HFFc6 (cell line): ENCODE data around the gene CADM2. TPM values are rescaled to one million over a fixed set of nuclear protein-coding genes. Genes with fewer than 3 reads are reported as not detected.

Experiments
- DNase-seq: peaks from one replicate; pipeline ENCODE4 v3.0.0-alpha.2; 2018
- H3K27ac Mint-ChIP-seq: 2 replicates; pipeline ENCODE4 v1.8.0; 2020; ENCODE audit warnings: mild to moderate bottlenecking, mixed read lengths
- H3K27me3 Mint-ChIP-seq: 2 replicates; pipeline ENCODE4 v1.8.0; 2021; ENCODE audit warnings: mild to moderate bottlenecking, moderate library complexity, mixed read lengths; ENCODE audit not compliant: insufficient read depth
- H3K36me3 Mint-ChIP-seq: 2 replicates; pipeline ENCODE4 v1.8.0; 2021; ENCODE audit warnings: low read depth, mixed read lengths
- H3K4me1 Mint-ChIP-seq: 2 replicates; pipeline ENCODE4 v1.8.0; 2020; ENCODE audit warnings: low read depth, mixed read lengths
- H3K4me3 Mint-ChIP-seq: 2 replicates; pipeline ENCODE4 v1.8.0; 2020; ENCODE audit warnings: mild to moderate bottlenecking, moderate library complexity, mixed read lengths
- H3K9me3 Mint-ChIP-seq: 2 replicates; pipeline ENCODE4 v1.8.0; 2020; ENCODE audit warnings: mild to moderate bottlenecking, mixed read lengths
- total RNA-seq, 6 experiments: library from RNA; stranded (reverse); fragmentation: NEBNext Ultra II Directional; extraction: Animal tissue kit (Norgen Biotek cat#: 25700); gene quantifications; 2 replicates in 1 of 6; 3 replicates in 5 of 6; pipeline ENCODE4 v1.2.3, GENCODE V29; 2021
- TF ChIP-seq, protein P1 (sequence below): fragments of 200-600 bp; sonication (generic); IDR thresholded peaks from 2 replicates; pipeline ENCODE4 v1.5.0; 2021; ENCODE audit warnings: antibody characterized with exemption, mild to moderate bottlenecking

Gene CADM2
- total RNA-seq, 6 experiments from 2014 or later, result not detected

DNA sequence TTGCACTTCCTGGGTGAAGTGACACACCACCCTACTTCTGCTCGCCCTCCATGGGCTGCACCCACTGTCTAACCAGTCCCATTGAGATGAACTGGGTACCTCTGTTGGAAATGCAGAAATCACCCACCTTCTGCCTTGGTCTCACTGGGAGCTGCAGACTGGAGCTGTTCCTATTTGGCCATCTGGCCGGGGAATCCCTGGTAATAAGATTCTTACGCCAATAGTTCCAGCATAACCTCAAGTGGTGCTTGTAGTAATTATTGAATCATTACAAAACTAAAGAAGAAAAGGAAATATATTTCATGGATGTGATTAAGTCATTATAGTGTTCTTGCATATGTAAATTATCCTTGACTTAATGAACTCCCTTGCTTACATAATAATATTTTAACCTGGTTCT is 841.9 kb downstream of the CADM2 start:
- Mint-ChIP-seq H3K27me3 (no peaks in the 10 kb centered on the region), H3K4me3 (no peak overlapping the region), H3K27ac (no peak overlapping the region), H3K36me3 (no peaks in the 10 kb centered on the region), H3K9me3 (peaks cover 39% of the 10 kb centered on the region), H3K4me1 (no peaks in the 10 kb centered on the region)
- TF ChIP-seq, protein P1, sequence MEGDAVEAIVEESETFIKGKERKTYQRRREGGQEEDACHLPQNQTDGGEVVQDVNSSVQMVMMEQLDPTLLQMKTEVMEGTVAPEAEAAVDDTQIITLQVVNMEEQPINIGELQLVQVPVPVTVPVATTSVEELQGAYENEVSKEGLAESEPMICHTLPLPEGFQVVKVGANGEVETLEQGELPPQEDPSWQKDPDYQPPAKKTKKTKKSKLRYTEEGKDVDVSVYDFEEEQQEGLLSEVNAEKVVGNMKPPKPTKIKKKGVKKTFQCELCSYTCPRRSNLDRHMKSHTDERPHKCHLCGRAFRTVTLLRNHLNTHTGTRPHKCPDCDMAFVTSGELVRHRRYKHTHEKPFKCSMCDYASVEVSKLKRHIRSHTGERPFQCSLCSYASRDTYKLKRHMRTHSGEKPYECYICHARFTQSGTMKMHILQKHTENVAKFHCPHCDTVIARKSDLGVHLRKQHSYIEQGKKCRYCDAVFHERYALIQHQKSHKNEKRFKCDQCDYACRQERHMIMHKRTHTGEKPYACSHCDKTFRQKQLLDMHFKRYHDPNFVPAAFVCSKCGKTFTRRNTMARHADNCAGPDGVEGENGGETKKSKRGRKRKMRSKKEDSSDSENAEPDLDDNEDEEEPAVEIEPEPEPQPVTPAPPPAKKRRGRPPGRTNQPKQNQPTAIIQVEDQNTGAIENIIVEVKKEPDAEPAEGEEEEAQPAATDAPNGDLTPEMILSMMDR, result no peak
- no peak for DNase-seq

DNA sequence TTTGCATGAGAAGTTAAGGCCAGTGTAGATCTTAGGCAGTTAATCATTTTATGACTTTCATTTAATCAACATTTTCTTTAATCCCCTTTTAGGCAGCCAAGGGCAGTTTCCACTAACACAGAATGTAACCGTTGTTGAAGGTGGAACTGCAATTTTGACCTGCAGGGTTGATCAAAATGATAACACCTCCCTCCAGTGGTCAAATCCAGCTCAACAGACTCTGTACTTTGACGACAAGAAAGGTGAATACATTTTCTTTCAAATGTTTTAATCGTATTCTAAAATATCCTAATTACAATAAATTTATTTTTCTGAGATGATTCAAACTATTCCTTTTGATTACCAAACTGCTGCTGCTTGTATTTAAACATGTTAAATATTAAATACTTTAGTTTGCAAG is 843.2 kb downstream of the CADM2 start:
- peaks cover 38% of the 10 kb centered on the region for H3K9me3 Mint-ChIP-seq
- H3K4me3 Mint-ChIP-seq, result no peak overlapping the region
- no peaks in the 10 kb centered on the region for H3K27me3 Mint-ChIP-seq
- no peaks in the 10 kb centered on the region for H3K4me1 Mint-ChIP-seq
- no peak for DNase-seq
- no peak overlapping the region for H3K27ac Mint-ChIP-seq
- no peaks in the 10 kb centered on the region for H3K36me3 Mint-ChIP-seq
- TF ChIP-seq, protein P1, result peak; percentile 9; the same call in 1 of the 2 replicates

DNA sequence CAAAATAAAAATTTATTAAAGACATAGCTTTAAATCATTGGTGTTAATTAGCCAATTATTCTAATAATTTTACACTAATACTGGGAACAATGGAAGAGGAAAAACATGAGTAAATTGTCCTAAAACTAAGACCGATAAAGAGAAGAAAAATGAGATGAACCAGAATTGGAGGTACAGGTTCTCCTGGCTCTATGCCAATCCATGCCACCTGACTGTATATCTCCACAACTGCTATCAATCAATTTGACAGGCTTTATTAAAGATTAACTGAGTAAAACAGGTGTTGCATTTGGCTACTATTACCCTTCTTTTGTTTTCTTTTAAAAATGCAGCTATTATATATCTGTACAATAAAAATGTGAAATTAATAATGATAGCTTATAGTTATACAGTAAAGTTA is 850.0 kb downstream of the CADM2 start:
- H3K27ac Mint-ChIP-seq, result no peak overlapping the region
- TF ChIP-seq, protein P1, result no peak
- DNase-seq, result no peak

DNA sequence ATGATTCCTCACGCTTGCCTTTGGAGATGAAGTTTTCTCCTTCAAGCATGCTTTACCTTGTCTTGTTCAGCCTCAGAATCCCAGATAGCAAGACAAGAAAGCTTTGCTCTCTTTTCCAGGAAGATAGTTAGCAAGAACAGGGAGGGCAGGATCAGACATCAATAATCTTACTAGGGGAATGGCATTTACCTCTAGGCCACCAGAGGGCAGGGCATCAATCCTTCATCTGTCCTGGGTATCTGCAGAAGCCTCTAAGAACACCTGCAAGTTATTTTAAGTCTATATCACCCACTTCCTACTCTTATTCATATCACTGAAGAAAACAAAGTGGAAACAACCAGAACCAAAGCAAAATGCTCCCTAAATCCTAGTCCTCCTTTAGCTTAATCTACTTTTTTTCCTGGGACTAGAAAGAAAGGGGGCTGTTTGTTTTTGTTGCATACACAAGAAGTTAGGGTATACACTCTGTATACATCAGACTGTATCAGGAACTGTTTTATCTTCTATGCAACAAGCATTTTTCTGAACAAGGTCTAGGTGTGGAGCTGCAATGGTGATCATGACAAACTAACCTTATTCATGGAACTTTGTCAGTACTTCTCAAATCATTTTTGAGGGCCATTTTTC is 862.5 kb downstream of the CADM2 start:
- Mint-ChIP-seq H3K4me3 (no peak overlapping the region), H3K36me3 (no peaks in the 10 kb centered on the region), H3K4me1 (no peaks in the 10 kb centered on the region), H3K27ac (no peak overlapping the region), H3K9me3 (peaks cover 37% of the 10 kb centered on the region), H3K27me3 (no peaks in the 10 kb centered on the region)
- TF ChIP-seq, protein P1, result peak; percentile 41; the same call in 1 of the 2 replicates
- no peak for DNase-seq

More for the DNA sequence above, 850.0 kb downstream of the CADM2 start:
- no peaks in the 10 kb centered on the region for H3K36me3 Mint-ChIP-seq
- H3K4me3 Mint-ChIP-seq, result no peak overlapping the region
- H3K9me3 Mint-ChIP-seq, result peaks cover 32% of the 10 kb centered on the region
- H3K27me3 Mint-ChIP-seq, result no peaks in the 10 kb centered on the region
- no peaks in the 10 kb centered on the region for H3K4me1 Mint-ChIP-seq

DNA sequence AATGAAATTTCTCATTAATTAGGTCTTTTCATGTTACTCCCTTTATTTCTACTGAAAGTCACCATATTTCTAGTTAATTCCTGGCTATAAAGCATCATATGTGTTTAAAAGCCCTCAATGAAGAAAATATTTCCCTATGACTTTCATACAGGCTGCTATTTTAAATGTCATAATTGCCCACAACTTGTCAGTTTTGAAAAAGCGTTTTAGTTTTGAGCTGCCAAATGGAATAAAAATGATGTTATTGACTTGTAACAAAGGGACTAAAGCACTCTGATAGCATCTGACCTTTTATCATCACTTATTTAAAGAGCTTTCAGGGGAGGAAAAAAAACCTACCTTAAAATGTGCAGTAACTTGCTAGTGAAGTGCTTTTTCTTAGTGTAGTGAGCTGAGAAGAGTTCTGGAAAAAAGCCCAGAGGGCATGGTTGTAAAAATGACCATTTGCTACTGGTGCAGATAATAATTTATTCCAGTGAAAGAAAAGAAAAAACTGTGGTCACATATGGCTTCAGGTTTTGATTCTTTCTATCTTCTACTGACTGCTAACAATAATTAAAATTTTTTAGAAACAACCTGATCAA is 877.2 kb downstream of the CADM2 start:
- TF ChIP-seq, protein P1, result no peak
- DNase-seq, result no peak
- Mint-ChIP-seq H3K27ac (no peak overlapping the region), H3K36me3 (no peaks in the 10 kb centered on the region), H3K4me1 (no peaks in the 10 kb centered on the region), H3K27me3 (no peaks in the 10 kb centered on the region), H3K4me3 (no peak overlapping the region), H3K9me3 (peaks cover 40% of the 10 kb centered on the region)
